Measurements from ENCODE around the gene GLYATL1.
"Not testable (repeated sequence)": the region's sequence is repeated elsewhere in the genome, so short reads cannot be mapped to it uniquely, and the experiment has no call there.

GLYATL1 gene

GRCh38 chr11:58999291-58999680, 60.0 kb downstream of the GLYATL1 start:
- no peak for DNase-seq

DNA sequence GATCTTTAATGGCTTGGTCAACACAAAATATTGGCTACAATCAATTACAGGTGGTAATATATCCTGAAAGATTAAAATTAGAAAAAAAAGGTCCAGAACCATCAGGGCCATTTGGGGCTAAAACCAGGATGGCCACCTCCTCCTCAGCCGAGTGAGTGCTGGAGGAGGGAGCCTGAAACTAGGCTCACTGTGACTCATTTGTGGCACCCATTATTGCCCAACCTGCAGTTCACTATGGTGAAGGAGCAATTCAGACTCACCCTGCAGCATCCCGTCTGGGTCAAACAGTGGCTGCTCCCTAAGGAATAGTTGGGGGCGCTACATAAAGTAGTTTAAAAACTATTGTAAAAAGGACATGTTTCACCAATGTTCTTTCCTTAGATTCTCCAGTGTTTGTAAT, 60.7 kb downstream of the GLYATL1 start:
- no peak for DNase-seq

GRCh38 chr11:59002006-59002405, 62.7 kb downstream of the GLYATL1 start:
- not testable (repeated sequence) for DNase-seq
